Activated CD4-positive, alpha-beta T cell treated with anti-CD3 and anti-CD28 coated beads, Interleukin-2, Interleukin-4, amounts not matched to agents 100 ng/mL and 50 ng/mL, durations not matched to agents 16 hours and 8 hours (primary cell): ENCODE data around the gene ACTBL2.

Experiments
- DNase-seq: peaks from one replicate; pipeline ENCODE4 v3.0.0-alpha.2; 2020; ENCODE audit warnings: low spot score

Gene ACTBL2

DNA sequence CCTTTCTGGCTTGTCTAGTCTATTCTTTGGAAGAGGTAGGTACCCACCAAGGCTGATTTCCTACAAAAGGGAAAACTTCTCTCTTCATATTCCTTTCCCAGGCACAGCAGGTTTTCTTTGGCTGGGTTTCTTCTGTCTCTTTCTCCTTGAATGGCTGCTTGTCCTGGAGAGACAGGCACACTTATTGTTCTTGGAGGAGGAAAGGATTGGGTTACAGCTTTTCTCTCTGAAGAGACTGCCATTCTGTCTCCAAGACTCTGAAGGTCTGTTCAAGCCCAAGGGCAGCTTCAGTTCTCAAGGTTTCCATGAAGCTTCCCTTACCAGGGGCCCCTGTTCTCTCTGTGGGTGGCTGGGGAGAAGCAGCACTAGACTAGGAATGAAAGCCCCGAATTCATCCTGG is 33.9 kb downstream of the ACTBL2 start:
- DNase-seq = no peak

DNA sequence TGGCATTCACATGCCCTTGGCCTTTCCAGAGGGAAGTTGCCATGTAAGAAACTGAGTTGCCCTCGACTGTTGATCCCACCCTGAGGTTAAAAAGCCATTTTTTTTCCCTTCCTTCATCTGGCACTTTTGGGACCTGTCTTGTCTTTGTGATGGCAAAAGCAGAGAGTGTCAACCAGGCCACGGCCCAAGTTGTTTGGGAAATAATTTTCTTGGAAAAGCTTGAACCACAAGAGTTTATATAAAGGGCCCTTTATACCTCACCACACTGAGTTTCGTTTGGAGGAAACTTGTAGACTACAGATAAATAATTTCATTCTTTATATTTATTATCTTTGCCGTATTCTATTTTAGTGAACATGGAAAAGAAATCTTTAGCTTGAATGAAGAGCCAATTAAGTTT is 34.3 kb downstream of the ACTBL2 start:
- no peak for DNase-seq

DNA sequence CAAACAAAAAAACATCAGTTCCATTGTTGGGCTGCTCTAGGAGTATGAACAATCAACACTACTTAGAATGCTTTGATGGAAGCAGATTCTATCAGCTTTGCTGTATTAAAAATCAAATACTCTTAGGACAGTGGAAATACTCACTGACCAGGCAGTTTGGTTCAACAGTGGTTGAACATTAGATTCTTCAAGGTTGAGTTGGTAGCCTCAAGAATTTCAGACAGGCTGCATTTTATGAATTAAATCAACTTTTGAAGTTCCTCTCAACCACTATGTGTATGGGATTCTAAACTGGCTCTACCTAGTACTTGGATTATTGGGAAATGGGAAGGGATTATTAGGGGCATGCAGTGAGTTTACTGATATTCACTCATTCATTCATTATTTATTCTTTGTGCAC is 35.0 kb downstream of the ACTBL2 start:
- DNase-seq = no peak

DNA sequence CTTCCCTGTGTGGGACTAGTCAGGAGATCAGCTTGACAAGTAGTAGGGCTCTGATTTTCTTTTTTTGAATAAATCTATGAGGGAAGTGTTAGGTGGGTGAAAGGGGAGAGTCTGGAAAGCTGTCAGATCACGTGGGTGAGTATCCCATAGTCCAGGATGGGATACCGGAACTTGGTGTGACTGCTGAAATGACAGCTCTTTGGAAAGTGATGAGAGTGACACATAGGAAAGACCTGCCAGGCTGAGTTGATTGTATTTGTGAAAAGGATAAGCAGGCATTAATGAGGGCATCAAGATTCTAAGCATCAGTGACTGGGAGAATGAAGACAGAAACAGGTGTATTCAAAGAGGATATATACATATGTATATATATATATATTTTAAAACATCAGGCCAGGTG is 35.6 kb downstream of the ACTBL2 start:
- DNase-seq = no peak

DNA sequence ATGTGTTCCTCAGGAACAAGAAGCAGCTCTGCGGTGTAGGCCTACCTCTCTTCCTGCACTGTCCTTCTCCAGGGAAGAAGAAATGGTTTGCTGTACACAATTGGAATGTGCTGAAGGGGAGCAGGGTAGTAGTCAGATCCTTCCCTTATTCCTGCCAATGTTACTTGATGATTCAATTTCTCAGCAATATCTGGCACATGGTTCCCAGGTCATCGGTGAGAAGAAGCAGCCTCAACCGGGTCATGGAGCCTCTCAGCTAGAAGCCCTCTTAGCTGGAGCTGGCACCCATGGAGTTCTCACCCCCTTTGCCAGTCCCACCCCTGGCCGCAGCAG is 36.9 kb downstream of the ACTBL2 start:
- DNase-seq = no peak

DNA sequence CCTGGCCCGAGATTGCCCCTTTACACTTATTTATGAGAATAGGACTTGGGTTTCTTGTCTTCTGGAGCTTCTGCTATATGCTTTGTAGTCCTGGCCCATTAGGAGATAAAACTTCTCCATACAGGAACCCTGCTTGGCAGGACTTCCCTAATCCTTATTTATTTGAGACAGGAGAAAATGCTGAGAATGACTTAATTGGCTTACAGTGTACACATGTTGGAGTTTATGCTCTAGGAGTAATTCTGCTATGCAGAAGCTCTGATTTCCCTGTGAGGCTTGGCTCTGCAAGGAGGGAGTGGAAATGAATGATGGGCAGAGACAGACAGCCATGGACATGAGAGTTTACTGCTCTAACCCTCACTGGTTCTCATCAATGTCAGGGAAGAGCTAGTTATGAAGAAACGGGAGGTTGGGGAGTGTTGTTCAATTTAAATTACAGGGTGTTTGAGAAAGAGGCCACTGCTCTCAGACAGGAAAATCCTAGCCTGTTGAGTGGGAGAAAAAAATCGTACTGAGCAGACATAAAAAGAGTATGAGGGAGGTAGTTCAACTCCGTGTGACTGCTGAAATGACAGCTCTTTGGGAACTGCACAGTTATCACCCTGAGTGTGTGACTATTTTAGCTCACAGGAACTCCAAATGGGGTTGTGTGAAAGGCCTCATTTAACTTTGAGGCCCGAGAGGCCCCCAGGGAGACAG is 37.5 kb downstream of the ACTBL2 start:
- no peak for DNase-seq

DNA sequence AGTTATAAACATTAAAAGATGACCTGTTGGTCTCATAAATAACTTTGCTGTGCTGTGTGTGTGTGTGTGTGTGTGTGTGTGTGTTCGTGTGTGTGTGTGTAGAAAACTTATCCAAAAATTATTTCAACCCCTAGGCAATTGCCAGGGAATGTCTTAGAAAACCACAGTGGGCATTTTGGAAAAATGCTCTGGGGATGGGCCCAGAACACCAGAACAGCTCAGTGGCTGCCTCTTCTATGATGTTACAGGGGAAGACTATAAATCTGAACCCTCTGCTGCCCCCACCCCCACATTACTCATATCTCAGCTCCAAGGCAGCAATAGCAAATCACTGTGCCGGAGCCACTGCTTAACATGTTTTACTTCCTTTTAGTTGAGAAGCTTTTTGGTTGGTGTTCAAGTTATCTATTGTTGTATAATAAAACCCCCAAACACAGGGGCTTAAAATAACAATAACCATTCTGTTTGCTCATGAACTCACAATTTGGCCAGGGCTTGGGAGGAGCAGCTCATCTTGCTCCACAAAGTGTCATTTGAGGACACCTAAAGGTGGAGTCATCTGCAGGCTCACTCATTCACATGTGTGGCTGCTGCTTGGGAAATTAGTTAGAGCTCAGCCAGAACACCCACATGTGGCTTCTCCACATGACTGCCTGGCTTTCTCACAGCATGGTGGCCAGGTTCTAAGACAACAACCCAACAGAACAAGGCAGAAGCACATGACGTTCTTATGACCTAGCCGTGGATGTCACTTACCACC is 40.4 kb downstream of the ACTBL2 start:
- DNase-seq = no peak

DNA sequence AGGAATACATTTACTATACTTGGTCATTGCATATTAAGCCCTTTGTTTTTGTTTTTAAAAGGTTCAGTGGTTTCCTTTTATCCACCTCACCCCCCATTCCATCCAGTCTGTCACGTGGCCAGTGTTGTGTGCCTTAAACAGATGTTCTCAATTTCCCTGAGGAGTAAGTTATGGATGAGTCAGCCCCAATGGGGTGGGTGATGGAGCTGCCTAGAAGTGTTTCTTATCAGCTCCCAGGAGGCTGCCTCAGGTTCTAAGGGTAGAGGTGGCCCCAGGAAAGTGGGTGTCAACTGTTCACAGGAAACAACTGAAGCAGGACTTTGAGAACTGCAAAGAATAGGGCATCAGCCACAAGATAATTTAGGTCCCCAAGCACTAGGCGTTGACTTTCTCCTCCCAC is 41.1 kb downstream of the ACTBL2 start:
- DNase-seq = no peak

DNA sequence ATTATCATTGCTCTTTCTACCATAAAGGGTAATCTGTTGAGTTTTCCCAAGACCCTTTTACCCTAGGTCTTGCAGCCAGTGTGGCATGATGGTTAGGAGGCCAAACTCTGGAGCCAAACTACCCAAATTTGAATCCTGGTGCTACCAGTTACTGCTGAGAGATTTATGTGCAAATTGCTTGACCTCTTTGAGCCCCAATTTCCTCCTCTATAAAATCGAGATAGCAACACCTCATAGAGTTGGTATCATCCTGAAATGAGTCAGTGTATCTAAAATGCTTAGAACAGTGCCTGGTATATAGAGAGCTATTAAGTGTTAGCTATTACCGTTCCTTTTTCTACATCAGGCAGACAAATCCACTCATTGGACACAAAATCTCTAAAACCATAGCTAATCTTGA is 43.0 kb downstream of the ACTBL2 start:
- no peak for DNase-seq

DNA sequence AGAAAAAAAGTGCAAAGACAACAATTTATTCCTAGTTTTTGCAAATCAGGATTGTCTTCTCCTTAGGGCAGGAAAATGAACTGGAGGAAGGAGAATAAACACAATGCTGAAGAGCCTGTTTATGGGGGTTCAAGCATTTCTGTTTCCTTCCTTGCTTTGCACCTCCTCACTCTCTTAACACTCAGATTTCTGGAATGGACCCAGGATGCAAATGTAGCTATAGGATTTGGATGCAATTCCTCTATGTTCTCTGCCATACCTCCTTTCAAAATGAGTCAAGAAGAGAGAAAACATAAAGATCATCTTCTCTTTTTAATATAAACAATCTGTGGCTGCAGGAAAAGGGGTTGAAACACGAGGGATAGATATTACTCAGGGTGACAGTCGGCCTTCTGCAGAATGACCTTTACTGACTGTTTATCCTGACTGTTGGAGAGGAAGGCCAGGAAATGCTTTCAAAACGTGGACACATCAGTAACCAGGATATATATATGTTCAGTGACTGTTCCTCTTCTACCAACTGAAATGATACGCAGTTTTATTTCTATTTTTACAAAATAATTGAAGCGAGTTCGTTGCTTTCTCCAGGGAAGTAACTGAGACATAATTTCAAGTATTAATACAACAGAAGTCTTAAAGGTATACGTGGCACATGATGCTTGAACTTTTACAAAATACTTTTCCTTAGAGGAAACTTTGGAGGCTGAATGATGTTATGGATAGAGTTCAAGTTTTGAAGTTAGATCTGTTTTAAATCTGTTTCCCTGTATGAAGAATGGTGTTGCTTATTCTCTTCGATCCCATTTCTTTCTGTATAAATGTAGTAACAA is 44.4 kb downstream of the ACTBL2 start:
- no peak for DNase-seq

DNA sequence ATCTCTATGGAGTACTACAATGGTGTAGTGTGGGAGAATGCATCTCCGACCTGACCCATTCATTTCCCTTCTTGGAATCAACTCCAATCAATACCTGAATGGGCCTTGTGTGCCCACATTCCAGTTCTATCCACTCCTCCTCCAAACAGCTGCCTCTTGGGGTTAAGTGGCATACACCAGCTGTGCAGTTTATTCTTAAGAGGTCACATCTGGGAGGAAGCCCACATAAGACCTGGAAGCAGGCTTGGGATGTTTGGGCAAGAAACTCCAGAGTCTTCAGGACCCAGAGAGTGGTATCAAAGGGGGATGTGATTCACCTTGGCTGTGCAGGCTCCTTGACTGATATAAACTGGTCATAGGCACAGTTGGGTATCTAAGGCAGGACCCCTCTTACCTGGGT is 46.0 kb downstream of the ACTBL2 start:
- DNase-seq = no peak

DNA sequence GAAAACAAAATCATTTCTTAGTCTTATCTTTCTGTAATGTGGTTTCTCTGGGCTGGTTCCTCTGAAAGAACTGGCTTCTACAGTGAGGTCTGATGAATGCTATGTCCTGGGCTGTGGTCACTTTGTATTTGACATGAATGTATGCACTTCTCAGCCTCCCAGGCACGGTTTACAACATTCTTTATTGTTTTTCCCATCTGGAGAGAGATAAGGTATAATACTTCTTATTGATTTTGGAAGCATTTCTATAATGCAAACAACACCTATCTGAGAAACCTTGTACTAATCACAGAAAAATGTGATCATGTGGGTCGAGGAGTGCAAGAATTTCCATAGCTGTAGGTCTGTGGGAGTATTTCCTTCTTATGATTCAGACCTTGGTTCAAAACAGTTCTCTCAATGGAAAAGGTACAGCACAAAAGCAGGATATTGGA is 46.9 kb downstream of the ACTBL2 start:
- no peak for DNase-seq

DNA sequence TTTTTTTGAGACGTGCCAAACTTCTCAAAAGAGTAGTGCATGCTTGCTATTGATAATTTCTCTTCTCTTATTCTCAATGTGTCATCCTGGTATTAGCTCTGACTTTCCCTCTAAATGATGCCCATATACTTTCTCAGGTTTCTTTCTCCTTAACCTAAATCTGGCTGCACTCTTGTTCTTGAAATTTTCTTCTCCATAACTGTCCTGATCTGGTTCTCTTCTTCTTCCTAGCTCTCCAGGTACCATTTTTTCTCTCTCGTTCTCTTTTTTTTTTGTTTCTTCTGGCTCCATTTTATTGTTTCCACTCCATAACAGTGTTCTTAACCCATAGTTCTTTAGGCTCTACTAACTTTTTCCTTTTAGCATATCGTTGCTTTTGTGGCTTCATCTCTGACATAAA is 47.9 kb downstream of the ACTBL2 start:
- DNase-seq = no peak

DNA sequence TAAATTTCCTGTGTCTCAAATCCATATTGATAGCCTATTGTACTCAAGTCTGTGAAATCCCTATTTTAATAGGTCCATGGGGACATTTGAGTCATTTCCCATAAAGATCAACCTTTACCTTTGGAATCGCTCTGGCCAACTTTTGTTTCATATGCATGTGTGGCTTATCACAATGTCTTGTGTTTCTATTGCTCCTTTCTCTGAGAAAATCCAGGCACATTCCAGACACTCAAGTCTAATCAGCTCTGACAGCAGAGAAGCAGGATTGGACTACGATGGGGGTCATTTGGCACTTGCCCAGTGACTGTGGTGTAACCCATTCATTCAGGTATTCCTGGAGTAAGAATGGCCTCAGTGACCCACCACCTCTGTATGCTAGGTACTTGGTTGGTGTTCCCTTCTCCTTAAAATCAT is 48.4 kb downstream of the ACTBL2 start:
- no peak for DNase-seq

DNA sequence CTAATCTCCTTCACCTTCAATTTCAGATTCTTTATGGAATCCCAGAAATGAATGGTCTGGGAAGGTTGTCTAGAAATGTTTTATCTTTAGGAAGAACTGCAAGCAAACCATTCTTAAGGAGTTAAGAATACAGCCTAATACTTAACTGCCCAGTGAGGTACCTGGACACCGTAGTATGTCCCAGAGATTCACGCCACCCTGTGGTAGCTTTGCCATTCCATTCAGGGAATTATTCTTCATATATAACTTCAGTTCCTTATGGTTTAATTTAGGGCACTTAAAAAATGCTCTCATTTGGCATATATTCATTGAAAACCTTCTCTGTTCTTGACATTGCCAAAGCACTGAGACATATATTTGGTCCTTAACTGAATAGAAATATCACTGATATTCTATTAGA is 49.7 kb downstream of the ACTBL2 start:
- DNase-seq = no peak

DNA sequence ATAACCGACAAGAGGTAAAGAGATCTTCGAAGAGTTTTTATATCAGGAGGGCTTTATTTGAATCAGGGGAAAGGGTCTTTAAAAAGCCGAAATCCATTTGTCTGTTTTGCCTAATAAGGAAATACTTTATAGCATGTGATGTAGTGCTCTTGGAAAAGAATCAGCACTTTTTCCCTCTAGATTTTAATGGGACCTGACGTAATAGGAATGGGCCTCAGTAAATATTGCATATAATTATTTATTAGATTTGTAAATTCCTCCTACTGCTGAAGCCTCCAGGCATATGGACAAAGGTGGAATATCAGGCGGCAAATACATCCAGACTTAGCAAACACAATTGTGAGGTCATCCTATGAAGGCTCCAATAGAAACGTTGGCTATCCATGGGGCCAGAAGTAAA is 50.9 kb downstream of the ACTBL2 start:
- DNase-seq = no peak
